H9 (cell line): ENCODE results near the gene MPST. TPM values are rescaled to one million over a fixed set of nuclear protein-coding genes. Genes with fewer than 3 reads are reported as not detected.

Experiments used
- DNase-seq: peaks from one replicate; pipeline ENCODE4 v3.0.0-alpha.2; 2017
- H2AFZ ChIP-seq: one replicate; pipeline ENCODE4 v1.6.1; 2013; ENCODE audit warnings: mild to moderate bottlenecking, low read length, control low read depth, moderate library complexity
- H2AK5ac ChIP-seq: 2 replicates; pipeline ENCODE4 v1.6.1; 2013; ENCODE audit warnings: low read length, control low read depth, mixed read lengths; ENCODE audit not compliant: insufficient read length
- H2BK120ac ChIP-seq: one replicate; pipeline ENCODE4 v1.6.1; 2013; ENCODE audit warnings: low read depth, mild to moderate bottlenecking, low read length, control low read depth, inconsistent platforms; ENCODE audit not compliant: poor library complexity, severe bottlenecking
- H2BK12ac ChIP-seq: 2 replicates; pipeline ENCODE4 v1.6.1; 2013; ENCODE audit warnings: low read length, control low read depth, mixed read lengths, low read depth; ENCODE audit not compliant: insufficient read length
- H2BK15ac ChIP-seq: 2 replicates; pipeline ENCODE4 v1.6.1; 2013; ENCODE audit warnings: low read depth, low read length, control low read depth
- H2BK20ac ChIP-seq: one replicate; pipeline ENCODE4 v1.6.1; 2013; ENCODE audit warnings: low read depth, mild to moderate bottlenecking, low read length, control low read depth, inconsistent platforms; ENCODE audit not compliant: poor library complexity, severe bottlenecking
- H2BK5ac ChIP-seq: 2 replicates; pipeline ENCODE4 v1.6.1; 2013; ENCODE audit warnings: low read length, control low read depth, mixed read lengths; ENCODE audit not compliant: insufficient read length
- H3K14ac ChIP-seq: 2 replicates; pipeline ENCODE4 v1.6.1; 2013; ENCODE audit warnings: low read length, control low read depth; ENCODE audit not compliant: insufficient read depth
- H3K18ac ChIP-seq: 2 replicates; pipeline ENCODE4 v1.6.1; 2013; ENCODE audit warnings: low read depth, mild to moderate bottlenecking, mixed read lengths, low read length, control low read depth; ENCODE audit not compliant: insufficient read length
- H3K23ac ChIP-seq: 2 replicates; pipeline ENCODE4 v1.6.1; 2013; ENCODE audit warnings: low read length, control low read depth, mixed read lengths, low read depth; ENCODE audit not compliant: insufficient read length
- H3K23me2 ChIP-seq: 2 replicates; pipeline ENCODE4 v1.6.1; 2013; ENCODE audit warnings: low read depth, mild to moderate bottlenecking, mixed read lengths, low read length, control low read depth; ENCODE audit not compliant: insufficient read length, poor library complexity, severe bottlenecking
- H3K27ac ChIP-seq: 2 replicates; pipeline ENCODE4 v1.5.1; 2013; ENCODE audit warnings: low read length, control low read depth, mixed read lengths, low read depth; ENCODE audit not compliant: insufficient read length
- H3K27me3 ChIP-seq: 2 replicates; pipeline ENCODE4 v1.6.1; 2013; ENCODE audit warnings: low read length, control low read depth, inconsistent platforms; ENCODE audit not compliant: insufficient read depth
- H3K4ac ChIP-seq: 2 replicates; pipeline ENCODE4 v1.6.1; 2013; ENCODE audit warnings: low read depth, mild to moderate bottlenecking, control low read depth, inconsistent platforms, low read length, moderate library complexity
- H3K4me1 ChIP-seq: 2 replicates; pipeline ENCODE4 v1.6.1; 2013; ENCODE audit warnings: low read length, control low read depth, inconsistent platforms; ENCODE audit not compliant: insufficient read depth
- H3K4me2 ChIP-seq: 2 replicates; pipeline ENCODE4 v1.6.1; 2013; ENCODE audit warnings: low read length, control low read depth, mixed read lengths; ENCODE audit not compliant: insufficient read length, insufficient read depth
- H3K56ac ChIP-seq: 2 replicates; pipeline ENCODE4 v1.6.1; 2013; ENCODE audit warnings: low read depth, mild to moderate bottlenecking, mixed read lengths, low read length, control low read depth; ENCODE audit not compliant: insufficient read length
- H3K79me1 ChIP-seq: 2 replicates; pipeline ENCODE4 v1.6.1; 2013; ENCODE audit warnings: low read depth, mild to moderate bottlenecking, moderate library complexity, low read length, control low read depth, inconsistent platforms; ENCODE audit not compliant: insufficient read depth, poor library complexity, severe bottlenecking
- H3K79me2 ChIP-seq: 2 replicates; pipeline ENCODE4 v1.6.1; 2013; ENCODE audit warnings: low read length, control low read depth, inconsistent platforms; ENCODE audit not compliant: insufficient read depth
- H3K9ac ChIP-seq: 2 replicates; pipeline ENCODE4 v1.6.1; 2013; ENCODE audit warnings: low read length, control low read depth, mixed read lengths; ENCODE audit not compliant: insufficient read length; ENCODE audit errors: extremely low read depth
- H3K9me3 ChIP-seq: one replicate; pipeline ENCODE4 v1.6.1; 2013; ENCODE audit warnings: low read depth, low read length, inconsistent platforms; ENCODE audit not compliant: control insufficient read depth
- H3T11ph ChIP-seq: one replicate; pipeline ENCODE4 v1.6.1; 2013; ENCODE audit warnings: mild to moderate bottlenecking, low read length, control low read depth, inconsistent platforms
- H4K20me1 ChIP-seq: one replicate; pipeline ENCODE4 v1.6.1; 2013; ENCODE audit not compliant: control insufficient read depth, insufficient read length, insufficient read depth
- H4K5ac ChIP-seq: 2 replicates; pipeline ENCODE4 v1.6.1; 2013; ENCODE audit warnings: low read depth, mild to moderate bottlenecking, mixed read lengths, low read length, control low read depth; ENCODE audit not compliant: insufficient read length
- H4K8ac ChIP-seq: replicated peaks from 2 replicates; pipeline ENCODE4 v1.6.1; 2013; ENCODE audit warnings: low read length, control low read depth, mixed read lengths, low read depth; ENCODE audit not compliant: insufficient read length
- H4K91ac ChIP-seq: 2 replicates; pipeline ENCODE4 v1.6.1; 2013; ENCODE audit warnings: low read depth, mild to moderate bottlenecking, moderate library complexity, mixed read lengths, low read length, control low read depth; ENCODE audit not compliant: insufficient read length
- H3K27ac Mint-ChIP-seq, 3 experiments: 2 replicates in 2 of 3; 3 replicates in 1 of 3; pipeline ENCODE4 v1.8.0; 2020 to 2021; ENCODE audit warnings: mixed read lengths in 3 of 3, mild to moderate bottlenecking in 1 of 3, moderate library complexity in 1 of 3
- H3K27me3 Mint-ChIP-seq: 2 replicates; pipeline ENCODE4 v1.8.0; 2021; ENCODE audit warnings: low read depth, mild to moderate bottlenecking, moderate library complexity, mixed read lengths
- H3K36me3 Mint-ChIP-seq, 3 experiments: 2 replicates in 2 of 3; 3 replicates in 1 of 3; pipeline ENCODE4 v1.8.0; 2020 to 2021; ENCODE audit warnings: low read depth in 3 of 3, mixed read lengths in 3 of 3; ENCODE audit not compliant: insufficient read depth in 1 of 3
- H3K4me1 Mint-ChIP-seq, 2 experiments: 2 replicates each; pipeline ENCODE4 v1.8.0; 2020; ENCODE audit warnings: mixed read lengths in 2 of 2
- H3K4me3 Mint-ChIP-seq, 2 experiments: 2 replicates in 1 of 2; 3 replicates in 1 of 2; pipeline ENCODE4 v1.8.0; 2020 to 2021; ENCODE audit warnings: mild to moderate bottlenecking in 2 of 2, mixed read lengths in 2 of 2, moderate library complexity in 1 of 2
- H3K9me3 Mint-ChIP-seq, 2 experiments: 2 replicates in 1 of 2; 3 replicates in 1 of 2; pipeline ENCODE4 v1.8.0; 2020; ENCODE audit warnings: mild to moderate bottlenecking in 2 of 2, mixed read lengths in 2 of 2, moderate library complexity in 1 of 2
- CTCF ChIP-seq: fragments of 200-600 bp; sonication (generic); conservative IDR thresholded peaks from 3 replicates; pipeline ENCODE4 v1.8.0; 2021; ENCODE audit warnings: antibody characterized with exemption, mild to moderate bottlenecking
- WGBS: extraction: QIAGEN DNeasy Blood & Tissue Kit; methylation state at CpG from one replicate; pipeline ENCODE4 v1.1.7; 2013; ENCODE audit warnings: missing lambda C conversion rate, low lambda C conversion rate, mixed read lengths; ENCODE audit not compliant: insufficient read length; ENCODE audit errors: extremely low coverage; 5-methylcytosine and 5-hydroxymethylcytosine counted together
- total RNA-seq: library from RNA; stranded (reverse); gene quantifications from 2 replicates; pipeline ENCODE4 v1.2.1, GENCODE V29; 2021

The MPST gene
- total RNA-seq, 1 experiment from 2014 or later, result 70.5 TPM

DNA sequence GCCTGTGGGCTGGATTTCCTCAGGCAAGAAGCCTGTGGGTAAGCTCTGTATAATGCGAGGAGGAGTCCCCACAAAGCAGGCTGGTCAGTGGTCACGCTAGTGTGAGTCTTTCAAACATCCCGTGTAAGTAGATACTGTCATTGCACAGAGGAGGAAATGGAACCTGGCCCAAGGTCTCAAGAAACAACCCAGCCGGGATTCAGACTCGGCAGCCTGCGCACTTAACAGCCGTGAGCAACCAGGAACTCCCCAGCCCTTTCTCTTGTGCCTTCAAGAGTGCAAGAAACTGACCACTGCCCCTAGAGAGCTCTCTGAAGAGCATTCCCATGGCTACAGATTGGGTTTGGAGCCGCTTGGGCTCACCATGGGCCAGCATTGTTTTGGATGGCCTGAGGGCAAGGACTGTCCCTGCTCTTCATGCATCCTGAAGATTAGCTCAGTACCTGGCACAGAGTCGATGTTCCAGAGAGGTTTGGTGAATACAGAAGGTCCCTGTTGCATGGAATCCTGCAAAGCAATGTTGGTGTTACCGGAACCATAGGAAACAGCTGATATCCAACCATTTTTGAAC is 6.0 kb downstream of the MPST start:
- H4K20me1 ChIP-seq, result peaks cover 3% of the 10 kb centered on the region
- H3T11ph ChIP-seq, result no peak overlapping the region
- H3K9me3 Mint-ChIP-seq, result no peaks in the 10 kb centered on the region
- H3K79me2 ChIP-seq, result no peaks in the 10 kb centered on the region
- H3K4me1 Mint-ChIP-seq, result peaks cover 20 to 37% of the 10 kb centered on the region in 2 experiments
- H3K4ac ChIP-seq, result no peak overlapping the region
- H3K4me1 ChIP-seq, result no peaks in the 10 kb centered on the region
- no peak overlapping the region for H3K56ac ChIP-seq
- no peak overlapping the region for H2AFZ ChIP-seq
- no peak for TF ChIP-seq CTCF
- DNase-seq, result no peak
- no peak overlapping the region for H2BK15ac ChIP-seq
- H3K9me3 ChIP-seq, result no peaks in the 10 kb centered on the region
- H3K27ac Mint-ChIP-seq, result peak overlapping the region in 1 of 3 experiments; percentile 86; a peak in 3 of 7 replicates
- H2BK120ac ChIP-seq, result no peak overlapping the region
- peaks cover 16 to 51% (median 50%) of the 10 kb centered on the region in 3 experiments; a peak in 6 of 7 replicates for H3K36me3 Mint-ChIP-seq
- no peak overlapping the region for H3K4me3 Mint-ChIP-seq
- H3K23me2 ChIP-seq, result no peaks in the 10 kb centered on the region
- no peak overlapping the region for H3K14ac ChIP-seq
- no peaks in the 10 kb centered on the region for H3K79me1 ChIP-seq
- H3K27me3 Mint-ChIP-seq, result no peaks in the 10 kb centered on the region
- H3K9ac ChIP-seq, result no peak overlapping the region
- WGBS, result no CpG with 5 or more reads among the region's 10 CpGs
- H3K27me3 ChIP-seq, result no peaks in the 10 kb centered on the region
- H4K8ac ChIP-seq, result no peak overlapping the region
- no peak overlapping the region for H4K91ac ChIP-seq
- H3K18ac ChIP-seq, result no peak overlapping the region
- H3K27ac ChIP-seq, result no peak overlapping the region
- no peak overlapping the region for H3K4me2 ChIP-seq
- no peak overlapping the region for H2BK20ac ChIP-seq
- no peak overlapping the region for H3K23ac ChIP-seq
- no peak overlapping the region for H4K5ac ChIP-seq
- no peak overlapping the region for H2AK5ac ChIP-seq
- no peak overlapping the region for H2BK12ac ChIP-seq
- H2BK5ac ChIP-seq, result no peak overlapping the region
